ENCODE results near the gene PTK7. TPM values are rescaled to one million over a fixed set of nuclear protein-coding genes. Genes with fewer than 3 reads are reported as not detected.

The PTK7 gene
- total and polyA plus RNA-seq, 2 donors (not counting 1 experiment from before 2014, with no cell fraction given): not detected

- H3K27ac Mint-ChIP-seq: no peak overlapping the region
- ChIA-PET POLR2A (no interaction called here), CTCF (interaction anchor here (0.6 to 1.5 kb wide), 2 partner anchors 11 to 1162 kb away, joined by 3 read pairs; no protein-coding TSS in a partner anchor)
- intact Hi-C loops (cut with micrococcal nuclease): no loop called here
- WGBS (ENCODE audit: insufficient coverage): 94% methylated on average over 6 of the region's 8 CpGs
- Histone ChIP-seq H3K27me3 (replicated peaks in 1 of 4; ENCODE audit: control extremely low read depth in 1 of 4, control insufficient read depth in 3 of 4, insufficient read depth in 4 of 4, low read length in 3 of 4) (no peaks in the 10 kb centered on the region), H3K4me2 (replicated peaks; ENCODE audit: low read depth, low read length, poor library complexity, severe bottlenecking) (no peak overlapping the region), H3K27ac (ENCODE audit: low read length in 2 of 2) (no peak overlapping the region), H3K9me3 (ENCODE audit: control extremely low read depth in 1 of 3, control insufficient read depth in 2 of 3, insufficient read depth in 1 of 3, low read length in 2 of 3) (no peaks in the 10 kb centered on the region), H3K36me3 (replicated peaks in 1 of 2; ENCODE audit: control extremely low read depth in 1 of 2, control insufficient read depth in 1 of 2, extremely low read depth in 1 of 2, insufficient read depth in 2 of 2, low read length in 1 of 2) (no peaks in the 10 kb centered on the region), H3K9ac (ENCODE audit: low read length) (no peak overlapping the region), H3K4me3 (ENCODE audit: control extremely low read depth in 1 of 5, extremely low read depth in 1 of 5, insufficient read depth in 1 of 5, low read depth in 2 of 5, low read length in 4 of 5) (no peak overlapping the region), H3K4me1 (ENCODE audit: control insufficient read depth in 2 of 2, insufficient read depth in 2 of 2, low read length in 2 of 2) (no peaks in the 10 kb centered on the region), H3K79me2 (ENCODE audit: control insufficient read depth, insufficient read depth, low read length) (no peaks in the 10 kb centered on the region), H4K20me1 (ENCODE audit: control insufficient read depth, insufficient read depth, low read length, poor library complexity, severe bottlenecking) (no peaks in the 10 kb centered on the region), H2AFZ (ENCODE audit: insufficient read depth, low read depth, low read length, poor library complexity, severe bottlenecking) (no peak overlapping the region)
- ATAC-seq (ENCODE audit: low read depth): no peak
- H3K4me3 Mint-ChIP-seq: no peak overlapping the region
- H3K4me1 Mint-ChIP-seq: no peaks in the 10 kb centered on the region
- H3K9me3 Mint-ChIP-seq (ENCODE audit: insufficient read depth): no peaks in the 10 kb centered on the region
- no peaks in the 10 kb centered on the region for H3K27me3 Mint-ChIP-seq
- TF ChIP-seq EZH2 (IDR thresholded peaks at IDR 0.05; ENCODE audit: borderline replicate concordance, insufficient read depth, low read depth, low read length, poor library complexity, severe bottlenecking): no peak
- TF ChIP-seq, protein P1, sequence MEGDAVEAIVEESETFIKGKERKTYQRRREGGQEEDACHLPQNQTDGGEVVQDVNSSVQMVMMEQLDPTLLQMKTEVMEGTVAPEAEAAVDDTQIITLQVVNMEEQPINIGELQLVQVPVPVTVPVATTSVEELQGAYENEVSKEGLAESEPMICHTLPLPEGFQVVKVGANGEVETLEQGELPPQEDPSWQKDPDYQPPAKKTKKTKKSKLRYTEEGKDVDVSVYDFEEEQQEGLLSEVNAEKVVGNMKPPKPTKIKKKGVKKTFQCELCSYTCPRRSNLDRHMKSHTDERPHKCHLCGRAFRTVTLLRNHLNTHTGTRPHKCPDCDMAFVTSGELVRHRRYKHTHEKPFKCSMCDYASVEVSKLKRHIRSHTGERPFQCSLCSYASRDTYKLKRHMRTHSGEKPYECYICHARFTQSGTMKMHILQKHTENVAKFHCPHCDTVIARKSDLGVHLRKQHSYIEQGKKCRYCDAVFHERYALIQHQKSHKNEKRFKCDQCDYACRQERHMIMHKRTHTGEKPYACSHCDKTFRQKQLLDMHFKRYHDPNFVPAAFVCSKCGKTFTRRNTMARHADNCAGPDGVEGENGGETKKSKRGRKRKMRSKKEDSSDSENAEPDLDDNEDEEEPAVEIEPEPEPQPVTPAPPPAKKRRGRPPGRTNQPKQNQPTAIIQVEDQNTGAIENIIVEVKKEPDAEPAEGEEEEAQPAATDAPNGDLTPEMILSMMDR (IDR thresholded peaks at IDR 0.05): no peak
- no peak for DNase-seq
Observed at GRCh38 chr6:43089874-43090558, 13.9 kb downstream of the PTK7 start.

GRCh38 chr6:43090559-43090956 lies 14.4 kb downstream of the PTK7 start:
- Mint-ChIP-seq H3K9me3 (ENCODE audit: insufficient read depth) (no peaks in the 10 kb centered on the region), H3K27ac (no peak overlapping the region), H3K4me1 (no peaks in the 10 kb centered on the region), H3K27me3 (no peaks in the 10 kb centered on the region), H3K4me3 (no peak overlapping the region)
- intact Hi-C loops (cut with micrococcal nuclease): no loop called here
- TF ChIP-seq, protein P1 (IDR thresholded peaks at IDR 0.05): no peak
- TF ChIP-seq EZH2 (IDR thresholded peaks at IDR 0.05; ENCODE audit: borderline replicate concordance, insufficient read depth, low read depth, low read length, poor library complexity, severe bottlenecking): no peak
- Histone ChIP-seq H3K27me3 (replicated peaks in 1 of 4; ENCODE audit: control extremely low read depth in 1 of 4, control insufficient read depth in 3 of 4, insufficient read depth in 4 of 4, low read length in 3 of 4) (no peaks in the 10 kb centered on the region), H3K4me3 (ENCODE audit: control extremely low read depth in 1 of 5, extremely low read depth in 1 of 5, insufficient read depth in 1 of 5, low read depth in 2 of 5, low read length in 4 of 5) (no peak overlapping the region), H3K36me3 (replicated peaks in 1 of 2; ENCODE audit: control extremely low read depth in 1 of 2, control insufficient read depth in 1 of 2, extremely low read depth in 1 of 2, insufficient read depth in 2 of 2, low read length in 1 of 2) (no peaks in the 10 kb centered on the region), H3K9me3 (ENCODE audit: control extremely low read depth in 1 of 3, control insufficient read depth in 2 of 3, insufficient read depth in 1 of 3, low read length in 2 of 3) (no peaks in the 10 kb centered on the region), H4K20me1 (ENCODE audit: control insufficient read depth, insufficient read depth, low read length, poor library complexity, severe bottlenecking) (no peaks in the 10 kb centered on the region), H3K4me1 (ENCODE audit: control insufficient read depth in 2 of 2, insufficient read depth in 2 of 2, low read length in 2 of 2) (no peaks in the 10 kb centered on the region), H3K9ac (ENCODE audit: low read length) (no peak overlapping the region), H3K27ac (ENCODE audit: low read length in 2 of 2) (no peak overlapping the region), H3K4me2 (replicated peaks; ENCODE audit: low read depth, low read length, poor library complexity, severe bottlenecking) (no peak overlapping the region), H3K79me2 (ENCODE audit: control insufficient read depth, insufficient read depth, low read length) (no peaks in the 10 kb centered on the region), H2AFZ (ENCODE audit: insufficient read depth, low read depth, low read length, poor library complexity, severe bottlenecking) (no peak overlapping the region)
- POLR2A ChIA-PET: no interaction called here
- ATAC-seq (ENCODE audit: low read depth) (no peak), DNase-seq (no peak)
- CTCF ChIA-PET: interaction anchor here (0.6 kb wide), 1 partner anchor 1161 kb away, joined by 3 read pairs; no protein-coding TSS in a partner anchor
- no CpG with 5 or more reads among the region's 2 CpGs for WGBS (ENCODE audit: insufficient coverage)
